IMR-90 (cell line): ENCODE data around the gene KRTAP5-3. TPM values are rescaled to one million over a fixed set of nuclear protein-coding genes. Genes with fewer than 3 reads are reported as not detected.

Experiments
- ATAC-seq: fragments of 200-7000 bp; cut with Tn5 transposase; 2 replicates; pipeline ENCODE4 v1.9.1; 2020; ENCODE audit warnings: low read depth, mild to moderate bottlenecking, moderate library complexity
- BruUV-seq: library from RNA; stranded (reverse); fragments of 400-500 nt; replicated peaks from 2 replicates; lab custom pipeline; 2021; lab: Mats Ljungman, UMichigan
- CTCF ChIA-PET: fragments of 300-600 bp; formaldehyde crosslinking; extraction: SDS; loops from one replicate; lab custom pipeline; 2021; ENCODE audit warnings: antibody characterized with exemption; lab: Yijun Ruan, JAX
- POLR2A ChIA-PET: fragments of 300-600 bp; sonication (Branson Sonifier 250); formaldehyde crosslinking; loops from one replicate; lab custom pipeline; 2022; ENCODE audit warnings: antibody characterized with exemption; ENCODE audit not compliant: unreplicated experiment; lab: Charles Lee
- DNase-seq: peaks from one replicate; pipeline ENCODE4 v3.0.0; 2013
- H2AFZ ChIP-seq: replicated peaks from 2 replicates; pipeline ENCODE3; 2013; ENCODE audit warnings: low read length, mild to moderate bottlenecking; ENCODE audit not compliant: poor library complexity
- H2AK5ac ChIP-seq: 2 replicates; pipeline ENCODE4 v1.6.1; 2013; ENCODE audit warnings: low read depth, low read length, inconsistent platforms
- H2AK9ac ChIP-seq: replicated peaks from 2 replicates; pipeline ENCODE3; 2013; ENCODE audit warnings: mild to moderate bottlenecking, low read depth, low read length, moderate library complexity; ENCODE audit not compliant: poor library complexity
- H2BK120ac ChIP-seq: 2 replicates; pipeline ENCODE4 v1.6.1; 2013; ENCODE audit warnings: low read depth, low read length, inconsistent platforms
- H2BK15ac ChIP-seq: 3 replicates; pipeline ENCODE4 v1.6.1; 2013; ENCODE audit warnings: low read depth, low read length, inconsistent platforms
- H2BK20ac ChIP-seq: 2 replicates; pipeline ENCODE4 v1.6.1; 2013; ENCODE audit warnings: low read depth, mild to moderate bottlenecking, inconsistent platforms, low read length, moderate library complexity
- H2BK5ac ChIP-seq: 2 replicates; pipeline ENCODE4 v1.6.1; 2013; ENCODE audit warnings: mild to moderate bottlenecking, low read depth, low read length, inconsistent platforms; ENCODE audit not compliant: poor library complexity, severe bottlenecking
- H3K14ac ChIP-seq: replicated peaks from 2 replicates; pipeline ENCODE4 v1.6.1; 2013; ENCODE audit warnings: low read depth, low read length, inconsistent platforms
- H3K18ac ChIP-seq: 2 replicates; pipeline ENCODE4 v1.6.1; 2013; ENCODE audit warnings: low read depth, low read length, control low read depth
- H3K23ac ChIP-seq: 2 replicates; pipeline ENCODE4 v1.6.1; 2013; ENCODE audit warnings: low read depth, low read length, inconsistent platforms
- H3K27ac ChIP-seq: 2 replicates; pipeline ENCODE4 v1.5.1; 2013; ENCODE audit warnings: mild to moderate bottlenecking, control low read depth, low read length; ENCODE audit not compliant: insufficient read depth
- H3K27me3 ChIP-seq: 2 replicates; pipeline ENCODE4 v1.6.1; 2013; ENCODE audit warnings: low read length; ENCODE audit not compliant: control insufficient read depth, insufficient read depth
- H3K36me3 ChIP-seq: 2 replicates; pipeline ENCODE4 v1.6.1; 2013; ENCODE audit warnings: low read length, mixed read lengths; ENCODE audit not compliant: control insufficient read depth, insufficient read depth
- H3K4ac ChIP-seq: 2 replicates; pipeline ENCODE4 v1.6.1; 2013; ENCODE audit warnings: low read depth, low read length, inconsistent platforms
- H3K4me1 ChIP-seq: 2 replicates; pipeline ENCODE4 v1.6.1; 2013; ENCODE audit warnings: low read length, mixed read lengths; ENCODE audit not compliant: control insufficient read depth, insufficient read depth
- H3K4me2 ChIP-seq: 2 replicates; pipeline ENCODE4 v1.6.1; 2013; ENCODE audit warnings: low read depth, mild to moderate bottlenecking, control low read depth, low read length, moderate library complexity
- H3K4me3 ChIP-seq: 2 replicates; pipeline ENCODE4 v1.5.1; 2013; ENCODE audit warnings: low read depth, mild to moderate bottlenecking, control low read depth, low read length, moderate library complexity; ENCODE audit not compliant: insufficient read depth
- H3K56ac ChIP-seq: 2 replicates; pipeline ENCODE4 v1.6.1; 2013; ENCODE audit warnings: low read length, inconsistent platforms; ENCODE audit not compliant: insufficient read depth; ENCODE audit errors: extremely low read depth
- H3K79me1 ChIP-seq, 2 experiments: 2 replicates each; pipeline ENCODE4 v1.6.1; 2013; ENCODE audit warnings: low read length in 2 of 2, inconsistent platforms in 1 of 2, low read depth in 1 of 2
- H3K9ac ChIP-seq: 2 replicates; pipeline ENCODE4 v1.6.1; 2013; ENCODE audit warnings: low read depth, low read length, control low read depth
- H3K9me1 ChIP-seq: 2 replicates; pipeline ENCODE4 v1.6.1; 2013; ENCODE audit warnings: low read length, inconsistent platforms; ENCODE audit not compliant: insufficient read depth
- H3K9me3 ChIP-seq: 2 replicates; pipeline ENCODE4 v1.6.1; 2013; ENCODE audit warnings: low read length; ENCODE audit not compliant: control insufficient read depth, insufficient read depth
- H4K20me1 ChIP-seq: 2 replicates; pipeline ENCODE4 v1.6.1; 2013; ENCODE audit warnings: low read length, inconsistent platforms; ENCODE audit not compliant: insufficient read depth
- H4K5ac ChIP-seq: 2 replicates; pipeline ENCODE4 v1.6.1; 2013; ENCODE audit warnings: mild to moderate bottlenecking, low read depth, low read length, control low read depth
- H4K8ac ChIP-seq, 2 experiments: 2 replicates each; pipeline ENCODE4 v1.6.1; 2013; ENCODE audit warnings: low read depth in 2 of 2, low read length in 2 of 2, control low read depth in 1 of 2, inconsistent platforms in 1 of 2
- H4K91ac ChIP-seq: 2 replicates; pipeline ENCODE4 v1.6.1; 2013; ENCODE audit warnings: low read depth, low read length, inconsistent platforms; ENCODE audit not compliant: insufficient read depth
- BHLHE40 ChIP-seq: fragments of 150-350 bp; IDR thresholded peaks from 2 replicates; pipeline ENCODE4 v1.6.1; 2016; ENCODE audit warnings: mild to moderate bottlenecking, low read depth, low read length
- CEBPB ChIP-seq: IDR thresholded peaks from 2 replicates; pipeline ENCODE4 v1.6.1; 2012; ENCODE audit warnings: low read depth, low read length, improper control_type of control experiment
- CHD1 ChIP-seq: IDR thresholded peaks from 2 replicates; pipeline ENCODE4 v1.6.1; 2012; ENCODE audit warnings: low read depth, low read length, improper control_type of control experiment
- FOS ChIP-seq: fragments of 150-350 bp; IDR thresholded peaks from 2 replicates; pipeline ENCODE4 v1.6.1; 2016; ENCODE audit warnings: low read depth, low read length
- MAFK ChIP-seq: IDR thresholded peaks from 2 replicates; pipeline ENCODE4 v1.6.1; 2012; ENCODE audit warnings: low read depth, low read length, improper control_type of control experiment
- MAZ ChIP-seq: IDR thresholded peaks from 2 replicates; pipeline ENCODE4 v1.6.1; 2012; ENCODE audit warnings: low read depth, mild to moderate bottlenecking, low read length, improper control_type of control experiment, moderate library complexity, borderline replicate concordance
- NFE2L2 ChIP-seq: fragments of 150-350 bp; IDR thresholded peaks from 2 replicates; pipeline ENCODE4 v1.6.1; 2016; ENCODE audit warnings: low read depth, mild to moderate bottlenecking, low read length
- RAD21 ChIP-seq: IDR thresholded peaks from 2 replicates; pipeline ENCODE4 v1.6.1; 2012; ENCODE audit warnings: low read length, improper control_type of control experiment
- RCOR1 ChIP-seq: IDR thresholded peaks from 2 replicates; pipeline ENCODE4 v1.6.1; 2012; ENCODE audit warnings: mild to moderate bottlenecking, low read length, improper control_type of control experiment; ENCODE audit not compliant: insufficient replicate concordance
- RFX5 ChIP-seq: IDR thresholded peaks from 2 replicates; pipeline ENCODE4 v1.8.0; 2012; ENCODE audit warnings: low read depth, mild to moderate bottlenecking, low read length, moderate library complexity
- SMC3 ChIP-seq: fragments of 150-350 bp; IDR thresholded peaks from 2 replicates; pipeline ENCODE4 v1.6.1; 2016; ENCODE audit warnings: low read depth, mild to moderate bottlenecking, antibody characterized with exemption, low read length, moderate library complexity
- WGBS, 2 experiments: methylation state at CpG; one replicate each; pipeline versions ENCODE4 v1.1.5 to v1.1.7; 2013; ENCODE audit warnings: missing lambda C conversion rate in 2 of 2; ENCODE audit not compliant: insufficient read length in 1 of 2; ENCODE audit errors: extremely low coverage in 2 of 2; 5-methylcytosine and 5-hydroxymethylcytosine counted together
- dilution Hi-C: fragments of 300-500 bp; cut with HindIII; formaldehyde crosslinking; loops from one replicate; pipeline ENCODE4 v1.14.3; 2018; ENCODE audit warnings: low sequenced_read_pairs; ENCODE audit not compliant: unreplicated experiment
- in situ Hi-C: fragments of 300-500 bp; cut with MboI; formaldehyde crosslinking; loops from 3 replicates; pipeline ENCODE4 v1.14.3; 2019; ENCODE audit warnings: low sequenced_read_pairs, inconsistent platforms, mixed read lengths
- intact Hi-C: fragments of 100-400 bp; cut with micrococcal nuclease; formaldehyde crosslinking; loops from 2 replicates; pipeline ENCODE4 v1.10.0; 2022
- polyA plus RNA-seq, 3 experiments: library from polyadenylated mRNA; depleted of rRNA; stranded (reverse); fragments of >200 nt; gene quantifications; 2 replicates each; pipeline ENCODE4 v1.2.3, GENCODE V29; 2012; ENCODE audit warnings: low replicate concordance in 1 of 3
- total RNA-seq: library from RNA; depleted of rRNA; stranded (reverse); fragments of >200 nt; gene quantifications from 2 replicates; pipeline ENCODE4 v1.2.3, GENCODE V29; 2012
- TF ChIP-seq, protein P1 (sequence below): fragments of 150-350 bp; IDR thresholded peaks from 2 replicates; pipeline ENCODE4 v1.6.1; 2016; ENCODE audit warnings: low read depth, mild to moderate bottlenecking, low read length, moderate library complexity, borderline replicate concordance
- TF ChIP-seq, protein P2 (sequence below): conservative IDR thresholded peaks from 2 replicates; pipeline ENCODE4 v1.5.1; 2012; ENCODE audit warnings: mild to moderate bottlenecking, low read depth, low read length, improper control_type of control experiment
- TF ChIP-seq, protein P3 (sequence below): fragments of 150-350 bp; IDR thresholded peaks from 2 replicates; pipeline ENCODE4 v1.6.1; 2017; ENCODE audit warnings: mild to moderate bottlenecking, antibody characterized with exemption, low read length, low read depth

The KRTAP5-3 gene
- total and polyA plus RNA-seq, 2 of the 4 experiments (the other 2 are of a cell fraction), result not detected

DNA sequence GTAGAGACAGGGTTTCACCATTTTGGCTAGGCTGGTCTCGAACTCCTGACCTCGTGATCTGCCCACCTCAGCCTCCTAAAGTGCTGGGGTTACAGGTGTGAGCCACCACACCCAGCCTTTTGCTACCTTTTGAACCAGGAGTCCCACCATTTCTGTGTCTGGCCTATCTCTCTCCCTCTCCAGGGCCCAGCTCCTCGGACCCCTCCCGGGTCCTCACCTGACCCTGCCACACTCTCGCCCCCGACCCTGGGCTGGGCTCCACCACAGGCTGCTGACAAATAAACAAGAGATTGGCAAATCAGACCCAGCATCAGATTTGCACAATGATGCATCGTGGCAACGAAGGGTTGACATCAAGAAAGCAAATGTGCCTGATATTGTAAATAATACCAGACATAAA, 30.1 kb upstream of the KRTAP5-3 start:
- H4K5ac ChIP-seq, result no peak overlapping the region
- H3K4me2 ChIP-seq, result no peak overlapping the region
- ChIA-PET CTCF (no interaction called here), POLR2A (no interaction called here)
- no peak overlapping the region for H3K56ac ChIP-seq
- no peak overlapping the region for H2AK9ac ChIP-seq
- no peak overlapping the region for H2BK15ac ChIP-seq
- in situ Hi-C loops, result no loop called here
- H4K8ac ChIP-seq, result no peak overlapping the region
- H3K9me1 ChIP-seq, result no peaks in the 10 kb centered on the region
- peaks cover 56% of the 10 kb centered on the region for H3K27me3 ChIP-seq
- H4K20me1 ChIP-seq, result no peaks in the 10 kb centered on the region
- no peak overlapping the region for H3K18ac ChIP-seq
- no peak overlapping the region for H3K4ac ChIP-seq
- dilution Hi-C loops, result no loop called here
- WGBS, 2 experiments, result no CpG with 5 or more reads among the region's 8 CpGs
- no peak for ATAC-seq
- no peak overlapping the region for H2AK5ac ChIP-seq
- TF ChIP-seq SMC3, result no peak
- TF ChIP-seq RCOR1, result no peak
- TF ChIP-seq RFX5, result no peak
- no peak for TF ChIP-seq CHD1
- TF ChIP-seq MAZ, result no peak
- TF ChIP-seq RAD21, result no peak
- TF ChIP-seq, protein P1, sequence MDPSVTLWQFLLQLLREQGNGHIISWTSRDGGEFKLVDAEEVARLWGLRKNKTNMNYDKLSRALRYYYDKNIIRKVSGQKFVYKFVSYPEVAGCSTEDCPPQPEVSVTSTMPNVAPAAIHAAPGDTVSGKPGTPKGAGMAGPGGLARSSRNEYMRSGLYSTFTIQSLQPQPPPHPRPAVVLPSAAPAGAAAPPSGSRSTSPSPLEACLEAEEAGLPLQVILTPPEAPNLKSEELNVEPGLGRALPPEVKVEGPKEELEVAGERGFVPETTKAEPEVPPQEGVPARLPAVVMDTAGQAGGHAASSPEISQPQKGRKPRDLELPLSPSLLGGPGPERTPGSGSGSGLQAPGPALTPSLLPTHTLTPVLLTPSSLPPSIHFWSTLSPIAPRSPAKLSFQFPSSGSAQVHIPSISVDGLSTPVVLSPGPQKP, result no peak
- no peak for TF ChIP-seq NFE2L2
- TF ChIP-seq, protein P2, sequence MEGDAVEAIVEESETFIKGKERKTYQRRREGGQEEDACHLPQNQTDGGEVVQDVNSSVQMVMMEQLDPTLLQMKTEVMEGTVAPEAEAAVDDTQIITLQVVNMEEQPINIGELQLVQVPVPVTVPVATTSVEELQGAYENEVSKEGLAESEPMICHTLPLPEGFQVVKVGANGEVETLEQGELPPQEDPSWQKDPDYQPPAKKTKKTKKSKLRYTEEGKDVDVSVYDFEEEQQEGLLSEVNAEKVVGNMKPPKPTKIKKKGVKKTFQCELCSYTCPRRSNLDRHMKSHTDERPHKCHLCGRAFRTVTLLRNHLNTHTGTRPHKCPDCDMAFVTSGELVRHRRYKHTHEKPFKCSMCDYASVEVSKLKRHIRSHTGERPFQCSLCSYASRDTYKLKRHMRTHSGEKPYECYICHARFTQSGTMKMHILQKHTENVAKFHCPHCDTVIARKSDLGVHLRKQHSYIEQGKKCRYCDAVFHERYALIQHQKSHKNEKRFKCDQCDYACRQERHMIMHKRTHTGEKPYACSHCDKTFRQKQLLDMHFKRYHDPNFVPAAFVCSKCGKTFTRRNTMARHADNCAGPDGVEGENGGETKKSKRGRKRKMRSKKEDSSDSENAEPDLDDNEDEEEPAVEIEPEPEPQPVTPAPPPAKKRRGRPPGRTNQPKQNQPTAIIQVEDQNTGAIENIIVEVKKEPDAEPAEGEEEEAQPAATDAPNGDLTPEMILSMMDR, result no peak
- no peak for TF ChIP-seq FOS
- TF ChIP-seq, protein P3, sequence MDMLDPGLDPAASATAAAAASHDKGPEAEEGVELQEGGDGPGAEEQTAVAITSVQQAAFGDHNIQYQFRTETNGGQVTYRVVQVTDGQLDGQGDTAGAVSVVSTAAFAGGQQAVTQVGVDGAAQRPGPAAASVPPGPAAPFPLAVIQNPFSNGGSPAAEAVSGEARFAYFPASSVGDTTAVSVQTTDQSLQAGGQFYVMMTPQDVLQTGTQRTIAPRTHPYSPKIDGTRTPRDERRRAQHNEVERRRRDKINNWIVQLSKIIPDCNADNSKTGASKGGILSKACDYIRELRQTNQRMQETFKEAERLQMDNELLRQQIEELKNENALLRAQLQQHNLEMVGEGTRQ, result no peak
- no peak for TF ChIP-seq MAFK
- no peak for TF ChIP-seq CEBPB
- no peak for TF ChIP-seq BHLHE40
- no peak overlapping the region for H3K14ac ChIP-seq
- H3K9me3 ChIP-seq, result no peaks in the 10 kb centered on the region
- BruUV-seq, result no TSS peak
- H3K79me1 ChIP-seq, result no peaks in the 10 kb centered on the region
- H3K4me1 ChIP-seq, result no peaks in the 10 kb centered on the region
- no peak overlapping the region for H3K4me3 ChIP-seq
- no peak overlapping the region for H2BK120ac ChIP-seq
- no peak overlapping the region for H4K91ac ChIP-seq
- no peak overlapping the region for H3K23ac ChIP-seq
- H3K36me3 ChIP-seq, result no peaks in the 10 kb centered on the region
- H2BK20ac ChIP-seq, result no peak overlapping the region
- no peak overlapping the region for H2AFZ ChIP-seq
- H3K9ac ChIP-seq, result no peak overlapping the region
- intact Hi-C loops, result no loop called here
- no peak overlapping the region for H2BK5ac ChIP-seq
- H3K27ac ChIP-seq, result no peak overlapping the region
- DNase-seq, result no peak
